A549 (cell line): ENCODE results near the gene SCRN2. TPM values are rescaled to one million over a fixed set of nuclear protein-coding genes. Genes with fewer than 3 reads are reported as not detected.

Experiments
- BHLHE40 ChIP-seq: IDR thresholded peaks from 2 replicates; pipeline ENCODE4 v1.6.1; 2012; ENCODE audit warnings: low read depth, low read length, inconsistent platforms
- CEBPB ChIP-seq, 2 experiments: fragments of >200 bp in 1 of 2; sonication (Bioruptor Twin) in 1 of 2; formaldehyde crosslinking in 1 of 2; IDR thresholded peaks; 2 replicates each; pipeline ENCODE4 v1.6.1; 2012 to 2016
- CHD2 ChIP-seq: fragments of 150-350 bp; IDR thresholded peaks from 2 replicates; pipeline ENCODE4 v1.6.1; 2014; ENCODE audit warnings: low read length; ENCODE audit not compliant: partially characterized antibody
- CHD4 ChIP-seq: fragments of 200-600 bp; sonication (generic); IDR thresholded peaks from 2 replicates; pipeline ENCODE4 v1.6.1; 2016; ENCODE audit warnings: antibody characterized with exemption, mild to moderate bottlenecking, borderline replicate concordance
- CTCF ChIP-seq: fragments of >200 bp; sonication (Bioruptor Twin); formaldehyde crosslinking; IDR thresholded peaks from 3 replicates; pipeline ENCODE4 v1.5.1; 2016
- E2F6 ChIP-seq: IDR thresholded peaks from 2 replicates; pipeline ENCODE4 v1.6.1; 2012; ENCODE audit warnings: low read depth, borderline replicate concordance
- EP300 ChIP-seq, 2 experiments: fragments of >200 bp; sonication (Bioruptor Twin); formaldehyde crosslinking; IDR thresholded peaks; 2 replicates in 1 of 2; 3 replicates in 1 of 2; pipeline ENCODE4 v1.6.1; 2016 to 2017
- ESRRA ChIP-seq: fragments of 150-350 bp; IDR thresholded peaks from 2 replicates; pipeline ENCODE4 v1.6.1; 2014; ENCODE audit warnings: mild to moderate bottlenecking, low read length, borderline replicate concordance
- FOSB ChIP-seq: fragments of 250-450 bp; sonication (Bioruptor Pico); IDR thresholded peaks from 2 replicates; pipeline ENCODE4 v1.5.0; 2020; ENCODE audit warnings: mild to moderate bottlenecking, moderate library complexity
- FOXS1 ChIP-seq: fragments of 250-450 bp; sonication (Bioruptor Pico); IDR thresholded peaks from 2 replicates; pipeline ENCODE4 v1.5.0; 2020; ENCODE audit warnings: mild to moderate bottlenecking, moderate library complexity
- GATA3 ChIP-seq: IDR thresholded peaks from 2 replicates; pipeline ENCODE4 v1.6.1; 2012; ENCODE audit warnings: borderline replicate concordance
- HOXA7 ChIP-seq: fragments of 250-450 bp; sonication (Bioruptor Pico); IDR thresholded peaks from 2 replicates; pipeline ENCODE4 v1.5.0; 2020; ENCODE audit warnings: mild to moderate bottlenecking, moderate library complexity
- JUN ChIP-seq, 2 experiments: fragments of >200 bp; sonication (Bioruptor Twin); formaldehyde crosslinking; IDR thresholded peaks; 2 replicates in 1 of 2; 3 replicates in 1 of 2; pipeline ENCODE4 v1.6.1; 2016 to 2017
- JUNB ChIP-seq: fragments of >200 bp; sonication (Bioruptor Twin); formaldehyde crosslinking; IDR thresholded peaks from 2 replicates; pipeline ENCODE4 v1.6.1; 2016
- KDM1A ChIP-seq: fragments of 200-600 bp; sonication (generic); IDR thresholded peaks from 2 replicates; pipeline ENCODE4 v1.6.1; 2016; ENCODE audit warnings: low read depth, mild to moderate bottlenecking
- KDM5A ChIP-seq: fragments of 200-600 bp; sonication (generic); IDR thresholded peaks from 2 replicates; pipeline ENCODE4 v1.6.1; 2016; ENCODE audit warnings: antibody characterized with exemption, mild to moderate bottlenecking
- MAFK ChIP-seq: fragments of 450-650 bp; IDR thresholded peaks from 2 replicates; pipeline ENCODE4 v1.6.1; 2014; ENCODE audit not compliant: partially characterized antibody
- NPAS2 ChIP-seq: fragments of 250-450 bp; sonication (Bioruptor Pico); IDR thresholded peaks from 2 replicates; pipeline ENCODE4 v1.8.0; 2022; ENCODE audit warnings: mild to moderate bottlenecking, moderate library complexity, borderline replicate concordance
- NR3C1 ChIP-seq: fragments of >200 bp; sonication (Bioruptor Twin); formaldehyde crosslinking; IDR thresholded peaks from 3 replicates; pipeline ENCODE4 v1.6.1; 2017
- RARB ChIP-seq: fragments of 250-450 bp; sonication (Bioruptor Pico); IDR thresholded peaks from 2 replicates; pipeline ENCODE4 v1.8.0; 2021; ENCODE audit warnings: mild to moderate bottlenecking, moderate library complexity
- RCOR1 ChIP-seq: fragments of 150-350 bp; IDR thresholded peaks from 2 replicates; pipeline ENCODE4 v1.6.1; 2014; ENCODE audit warnings: antibody characterized with exemption, low read length, low read depth
- REST ChIP-seq: fragments of 200-600 bp; sonication (generic); IDR thresholded peaks from 2 replicates; pipeline ENCODE4 v1.6.1; 2016; ENCODE audit warnings: antibody characterized with exemption, mild to moderate bottlenecking, moderate library complexity
- RFX5 ChIP-seq: fragments of 450-650 bp; IDR thresholded peaks from 2 replicates; pipeline ENCODE4 v1.7.1; 2014; ENCODE audit warnings: antibody characterized with exemption, mild to moderate bottlenecking, moderate library complexity
- SMC3 ChIP-seq: fragments of >200 bp; sonication (Bioruptor Twin); formaldehyde crosslinking; IDR thresholded peaks from 3 replicates; pipeline ENCODE4 v1.6.1; 2018; ENCODE audit warnings: inconsistent platforms
- SREBF2 ChIP-seq: fragments of 450-650 bp; IDR thresholded peaks from 2 replicates; pipeline ENCODE4 v1.6.1; 2014; ENCODE audit warnings: mild to moderate bottlenecking, moderate library complexity
- TP53 ChIP-seq: fragments of 250-450 bp; sonication (Bioruptor Pico); IDR thresholded peaks from 2 replicates; pipeline ENCODE4 v1.5.0; 2021; ENCODE audit warnings: mild to moderate bottlenecking, moderate library complexity
- USF2 ChIP-seq: fragments of 450-650 bp; IDR thresholded peaks from 2 replicates; pipeline ENCODE4 v1.6.1; 2014; ENCODE audit warnings: antibody characterized with exemption
- ZC3H11A ChIP-seq: fragments of 450-650 bp; IDR thresholded peaks from 2 replicates; pipeline ENCODE4 v1.6.1; 2014; ENCODE audit warnings: antibody characterized with exemption, mild to moderate bottlenecking
- ZSCAN20 ChIP-seq: fragments of 250-450 bp; sonication (Bioruptor Pico); IDR thresholded peaks from 2 replicates; pipeline ENCODE4 v1.8.0; 2022; ENCODE audit warnings: mild to moderate bottlenecking, moderate library complexity
- polyA plus RNA-seq, 4 experiments: library from polyadenylated mRNA; depleted of rRNA in 3 of 4; stranded (reverse); fragments of >200 nt; fragmentation: RNase III in 1 of 4; extraction: RNeasy Plus Mini Kit Qiagen cat#74134 plus additional on column Dnase treatment in 1 of 4; gene quantifications; 2 replicates in 3 of 4; 3 replicates in 1 of 4; pipeline ENCODE4 v1.2.3, GENCODE V29; 2011 to 2017
- TF ChIP-seq, protein P1 (sequence below): fragments of >200 bp; sonication (Bioruptor Twin); formaldehyde crosslinking; IDR thresholded peaks from 3 replicates; pipeline ENCODE4 v1.6.1; 2016
- TF ChIP-seq, protein P2 (sequence below): fragments of 150-350 bp; IDR thresholded peaks from 2 replicates; pipeline ENCODE4 v1.6.1; 2014; ENCODE audit warnings: low read depth, mild to moderate bottlenecking, low read length
- TF ChIP-seq, protein P3 (sequence below): fragments of 250-450 bp; sonication (Bioruptor Pico); IDR thresholded peaks from 2 replicates; pipeline ENCODE4 v1.5.0; 2020; ENCODE audit warnings: low read depth, mild to moderate bottlenecking, moderate library complexity

The SCRN2 gene
- polyA plus RNA-seq, 2 of the 4 experiments (the other 2 are of a cell fraction): 25.8 to 43.7 TPM

- TF ChIP-seq, protein P1, sequence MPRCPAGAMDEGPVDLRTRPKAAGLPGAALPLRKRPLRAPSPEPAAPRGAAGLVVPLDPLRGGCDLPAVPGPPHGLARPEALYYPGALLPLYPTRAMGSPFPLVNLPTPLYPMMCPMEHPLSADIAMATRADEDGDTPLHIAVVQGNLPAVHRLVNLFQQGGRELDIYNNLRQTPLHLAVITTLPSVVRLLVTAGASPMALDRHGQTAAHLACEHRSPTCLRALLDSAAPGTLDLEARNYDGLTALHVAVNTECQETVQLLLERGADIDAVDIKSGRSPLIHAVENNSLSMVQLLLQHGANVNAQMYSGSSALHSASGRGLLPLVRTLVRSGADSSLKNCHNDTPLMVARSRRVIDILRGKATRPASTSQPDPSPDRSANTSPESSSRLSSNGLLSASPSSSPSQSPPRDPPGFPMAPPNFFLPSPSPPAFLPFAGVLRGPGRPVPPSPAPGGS: no peak
- TF ChIP-seq EP300 (IDR thresholded peaks at IDR 0.05) (no peak), CHD4 (no peak), USF2 (peak; percentile 45; the same call in 1 of the 2 replicates), JUN (IDR thresholded peaks at IDR 0.05) (peak; percentile 43 to 52; a peak in 2 of 5 replicates), FOXS1 (CRISPR knock-in tag) (no peak), SREBF2 (no peak), NR3C1 (no peak), TP53 (CRISPR knock-in tag) (0 out of 2 replicates have a peak, but pooled peaks have one; percentile 33), ESRRA (no peak), NPAS2 (CRISPR knock-in tag) (no peak), REST (no peak), HOXA7 (CRISPR knock-in tag) (no peak), ZSCAN20 (CRISPR knock-in tag) (no peak), FOSB (CRISPR knock-in tag) (0 out of 2 replicates have a peak, but pooled peaks have one; percentile 27), RCOR1 (no peak), CHD2 (no peak), RFX5 (no peak), ZC3H11A (no peak), E2F6 (0 out of 2 replicates have a peak, but pooled peaks have one; percentile 26), GATA3 (peak; percentile 65; the same call in 1 of the 2 replicates), BHLHE40 (no peak), CTCF (no peak), CEBPB (IDR thresholded peaks at IDR 0.05) (peak in 1 of 2 experiments; percentile 43; a peak in 1 of 4 replicates), JUNB (peak; percentile 69; the same call in 1 of the 2 replicates), MAFK (peak; percentile 91), SMC3 (no peak), KDM1A (no peak), KDM5A (no peak), RARB (CRISPR knock-in tag) (no peak)
- TF ChIP-seq, protein P2, sequence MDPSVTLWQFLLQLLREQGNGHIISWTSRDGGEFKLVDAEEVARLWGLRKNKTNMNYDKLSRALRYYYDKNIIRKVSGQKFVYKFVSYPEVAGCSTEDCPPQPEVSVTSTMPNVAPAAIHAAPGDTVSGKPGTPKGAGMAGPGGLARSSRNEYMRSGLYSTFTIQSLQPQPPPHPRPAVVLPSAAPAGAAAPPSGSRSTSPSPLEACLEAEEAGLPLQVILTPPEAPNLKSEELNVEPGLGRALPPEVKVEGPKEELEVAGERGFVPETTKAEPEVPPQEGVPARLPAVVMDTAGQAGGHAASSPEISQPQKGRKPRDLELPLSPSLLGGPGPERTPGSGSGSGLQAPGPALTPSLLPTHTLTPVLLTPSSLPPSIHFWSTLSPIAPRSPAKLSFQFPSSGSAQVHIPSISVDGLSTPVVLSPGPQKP: no peak
- TF ChIP-seq, protein P3, sequence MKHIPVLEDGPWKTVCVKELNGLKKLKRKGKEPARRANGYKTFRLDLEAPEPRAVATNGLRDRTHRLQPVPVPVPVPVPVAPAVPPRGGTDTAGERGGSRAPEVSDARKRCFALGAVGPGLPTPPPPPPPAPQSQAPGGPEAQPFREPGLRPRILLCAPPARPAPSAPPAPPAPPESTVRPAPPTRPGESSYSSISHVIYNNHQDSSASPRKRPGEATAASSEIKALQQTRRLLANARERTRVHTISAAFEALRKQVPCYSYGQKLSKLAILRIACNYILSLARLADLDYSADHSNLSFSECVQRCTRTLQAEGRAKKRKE (CRISPR knock-in tag): peak; percentile 72; the same call in 1 of the 2 replicates
Measured at GRCh38 chr17:47862621-47863440, 21.8 kb upstream of the SCRN2 start (continued).
